B cell (primary cell): ENCODE data around the gene MAP3K2.

Experiments used
- EZH2 ChIP-seq: IDR thresholded peaks from 2 replicates; pipeline ENCODE4 v1.6.1; 2012; ENCODE audit warnings: borderline replicate concordance, low read depth, mild to moderate bottlenecking, moderate library complexity, low read length; ENCODE audit not compliant: insufficient read depth, poor library complexity, severe bottlenecking
- TF ChIP-seq, protein P1 (sequence below): fragments of 200-600 bp; IDR thresholded peaks from one replicate; pipeline ENCODE4 v1.8.0; 2022; ENCODE audit warnings: antibody characterized with exemption, mild to moderate bottlenecking

GRCh38 chr2:127359520-127359919 is 28.3 kb downstream of the MAP3K2 start:
- no peak for TF ChIP-seq EZH2
- TF ChIP-seq, protein P1, sequence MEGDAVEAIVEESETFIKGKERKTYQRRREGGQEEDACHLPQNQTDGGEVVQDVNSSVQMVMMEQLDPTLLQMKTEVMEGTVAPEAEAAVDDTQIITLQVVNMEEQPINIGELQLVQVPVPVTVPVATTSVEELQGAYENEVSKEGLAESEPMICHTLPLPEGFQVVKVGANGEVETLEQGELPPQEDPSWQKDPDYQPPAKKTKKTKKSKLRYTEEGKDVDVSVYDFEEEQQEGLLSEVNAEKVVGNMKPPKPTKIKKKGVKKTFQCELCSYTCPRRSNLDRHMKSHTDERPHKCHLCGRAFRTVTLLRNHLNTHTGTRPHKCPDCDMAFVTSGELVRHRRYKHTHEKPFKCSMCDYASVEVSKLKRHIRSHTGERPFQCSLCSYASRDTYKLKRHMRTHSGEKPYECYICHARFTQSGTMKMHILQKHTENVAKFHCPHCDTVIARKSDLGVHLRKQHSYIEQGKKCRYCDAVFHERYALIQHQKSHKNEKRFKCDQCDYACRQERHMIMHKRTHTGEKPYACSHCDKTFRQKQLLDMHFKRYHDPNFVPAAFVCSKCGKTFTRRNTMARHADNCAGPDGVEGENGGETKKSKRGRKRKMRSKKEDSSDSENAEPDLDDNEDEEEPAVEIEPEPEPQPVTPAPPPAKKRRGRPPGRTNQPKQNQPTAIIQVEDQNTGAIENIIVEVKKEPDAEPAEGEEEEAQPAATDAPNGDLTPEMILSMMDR: no peak
